ENCODE data around the gene TULP1.
A peak's percentile ranks its signal among the peaks of the same experiment; 100 is the strongest.

Gene TULP1

DNA sequence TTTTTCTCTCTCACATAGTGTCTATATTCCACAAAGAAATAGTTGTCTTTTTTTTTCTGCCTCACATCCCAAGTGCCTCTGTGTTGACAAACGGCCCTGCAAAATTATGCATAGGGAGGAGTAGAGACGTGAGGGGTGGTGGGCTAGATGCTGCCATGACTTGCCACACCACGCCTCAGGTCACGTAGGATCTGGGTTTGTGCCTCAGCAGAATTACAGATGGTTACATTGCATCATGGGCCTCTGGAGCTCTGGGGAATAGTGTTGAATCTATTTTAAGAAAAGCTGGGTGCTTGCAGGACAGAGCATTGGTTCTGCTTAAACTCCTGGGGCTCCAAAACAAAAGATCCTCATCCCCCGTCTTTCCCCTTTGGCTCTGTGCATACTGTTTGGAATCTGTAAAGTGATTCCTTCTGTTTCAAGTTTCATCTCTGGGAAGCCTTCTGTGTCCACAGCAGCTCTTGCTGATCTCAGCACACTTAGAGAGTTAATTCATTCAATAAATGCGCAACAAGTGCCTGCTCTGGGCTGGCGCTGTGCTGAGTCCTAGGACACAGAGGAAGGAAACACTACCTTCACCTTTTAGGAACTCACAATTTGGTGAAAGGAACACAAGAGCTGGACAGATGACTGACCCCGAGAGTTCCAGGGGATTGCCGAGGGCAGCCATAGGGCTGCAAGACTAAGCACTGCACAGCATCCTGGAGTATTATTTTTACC, 58.1 kb downstream of the TULP1 start:
- no peak for DNase-seq

DNA sequence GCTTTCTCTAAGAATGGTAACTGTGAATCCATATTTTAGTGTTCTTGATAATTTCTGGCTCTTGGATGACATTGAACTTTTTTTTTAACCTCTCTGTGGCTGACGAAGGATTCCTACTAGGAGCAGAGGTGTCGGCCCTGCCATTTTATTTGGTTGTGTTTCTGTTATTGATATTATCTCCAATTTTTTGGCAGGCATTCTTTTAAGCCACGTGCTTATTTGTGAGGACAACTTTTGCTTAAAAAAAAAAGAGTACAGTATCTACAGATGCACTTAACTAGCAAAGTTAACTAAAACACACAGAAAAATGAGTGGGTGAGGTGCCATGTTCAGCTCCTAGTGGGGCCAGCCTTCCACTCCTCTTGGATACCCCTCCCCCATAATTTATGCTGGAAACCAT, 59.5 kb downstream of the TULP1 start:
- DNase-seq: no peak

DNA sequence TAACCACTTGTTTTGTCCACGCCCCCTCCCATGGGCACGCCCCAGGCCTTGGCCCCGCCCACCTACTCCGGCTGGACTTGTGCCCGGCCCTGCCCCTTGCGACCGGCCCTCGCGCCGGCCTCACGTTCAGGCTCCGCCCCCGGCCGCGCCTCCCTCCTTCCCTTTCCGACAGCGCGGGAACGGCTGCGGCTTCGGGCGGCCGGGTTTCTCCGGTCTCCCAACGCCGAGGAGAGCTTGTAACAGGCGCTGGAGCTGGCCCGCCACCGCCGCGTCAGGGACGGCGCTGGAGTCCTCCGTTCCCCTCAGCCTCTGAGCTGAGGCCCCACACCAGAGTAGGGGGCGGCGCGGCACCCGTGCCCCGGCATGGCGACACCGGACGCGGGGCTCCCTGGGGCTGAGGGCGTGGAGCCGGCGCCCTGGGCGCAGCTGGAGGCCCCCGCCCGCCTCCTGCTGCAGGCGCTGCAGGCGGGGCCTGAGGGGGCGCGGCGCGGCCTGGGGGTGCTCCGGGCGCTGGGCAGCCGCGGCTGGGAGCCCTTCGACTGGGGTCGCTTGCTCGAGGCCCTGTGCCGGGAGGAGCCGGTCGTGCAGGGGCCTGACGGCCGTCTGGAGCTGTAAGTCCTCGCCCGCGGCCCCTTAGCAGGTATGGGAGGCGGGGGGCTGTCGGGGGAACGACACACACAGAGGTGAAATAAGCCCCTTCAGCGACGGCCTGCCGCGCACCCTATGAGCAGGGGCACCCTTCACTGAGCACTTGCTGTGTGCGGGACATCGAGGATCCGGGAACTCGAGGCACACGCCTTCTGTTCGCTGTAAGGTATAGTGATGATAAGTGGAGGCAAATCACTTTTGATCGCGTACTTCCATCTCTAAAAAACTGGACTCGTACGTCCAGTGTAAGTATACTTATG, 60.3 kb downstream of the TULP1 start, which contains the start of gene FANCE:
Gene FANCE (plus strand): TSS at position 156 of the 908 bp plus-strand sequence. CDS start 208 bp downstream, at position 364.
- DNase-seq: peak; percentile 88

DNA sequence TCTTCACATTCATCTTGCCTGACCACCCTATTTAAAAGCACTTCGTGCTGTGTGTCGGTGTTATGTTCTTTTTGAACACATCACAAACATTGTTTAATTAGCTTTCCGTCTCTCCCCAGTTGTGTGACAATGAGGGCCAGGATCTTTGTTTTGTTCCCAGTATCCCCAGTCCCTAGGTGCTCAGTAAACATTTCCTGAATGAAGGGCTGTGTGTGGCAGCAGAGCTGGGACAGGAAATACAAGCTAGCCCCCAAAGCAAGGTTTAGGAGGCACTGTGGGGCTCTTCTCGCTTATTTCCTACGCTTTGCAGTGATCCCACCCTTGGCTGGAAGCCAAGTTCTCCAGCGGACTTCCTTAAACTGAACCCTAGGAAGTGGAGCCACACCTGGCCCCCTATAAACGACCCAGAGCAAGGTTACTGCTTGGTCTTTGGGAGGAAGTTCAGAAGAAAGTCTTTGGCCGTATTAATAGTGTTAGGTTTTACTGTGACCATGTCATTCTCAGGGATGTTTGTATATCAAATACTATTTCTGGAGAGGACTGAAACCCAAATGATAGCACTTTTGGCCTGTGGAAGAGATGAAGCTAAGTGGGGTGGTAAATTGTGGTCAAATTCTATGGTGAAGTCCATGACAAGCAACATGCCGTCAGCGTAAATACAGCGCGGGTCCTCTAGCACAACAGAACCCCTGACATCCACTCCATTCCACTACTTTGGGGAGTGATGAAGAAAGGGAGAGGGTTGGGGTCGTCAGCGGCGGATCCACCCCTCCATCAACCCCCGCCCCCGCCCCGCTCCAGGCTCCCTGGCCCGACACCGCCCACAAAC, 61.1 kb downstream of the TULP1 start:
- no peak for DNase-seq

DNA sequence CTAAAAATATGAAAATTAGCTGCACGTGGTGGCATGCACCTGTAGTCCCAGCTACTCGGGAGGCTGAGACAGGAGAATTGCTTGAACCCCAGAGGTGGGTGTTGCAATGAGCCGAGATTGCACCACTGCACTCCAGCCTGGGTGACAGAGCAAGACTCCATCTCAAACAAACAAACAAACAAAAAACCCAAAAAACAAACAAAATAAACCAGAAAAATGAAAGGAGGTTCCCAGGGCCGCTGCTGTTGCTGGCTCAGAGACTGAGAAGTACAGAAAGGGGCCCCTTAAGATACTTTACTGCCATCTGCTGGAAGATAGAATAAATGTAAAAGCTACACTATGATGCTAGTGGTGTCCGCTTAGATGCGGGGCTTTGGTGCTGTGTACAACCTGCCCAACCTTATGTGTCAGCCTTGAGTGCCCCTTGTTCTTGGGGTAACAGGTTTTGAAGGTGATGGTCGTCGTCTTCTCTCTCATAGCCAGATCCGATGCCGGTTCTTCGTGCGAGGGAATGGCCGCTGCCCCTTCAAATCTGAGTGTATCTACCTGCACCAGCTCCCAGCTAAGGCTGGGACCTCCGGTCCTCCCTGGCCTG, 63.3 kb downstream of the TULP1 start:
- peak; percentile 78 for DNase-seq

DNA sequence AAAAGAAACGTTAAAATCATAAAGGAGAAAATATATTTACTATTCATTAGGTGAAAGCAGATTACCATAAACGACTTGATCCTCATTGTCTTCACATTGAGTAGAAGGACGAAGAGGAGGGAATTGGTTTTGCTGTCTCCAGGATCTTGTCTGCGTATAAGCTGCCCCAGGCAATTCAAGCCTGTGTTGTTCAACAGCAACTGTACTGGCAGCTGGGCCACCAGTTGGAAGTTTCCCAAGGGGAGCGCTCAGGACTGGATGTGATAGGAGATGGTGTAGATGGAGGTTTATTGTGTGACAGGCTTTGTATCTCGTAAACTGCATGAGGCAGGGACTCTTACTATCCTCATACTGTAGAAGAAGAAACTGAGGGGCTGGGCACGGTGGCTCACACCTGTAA, 64.5 kb downstream of the TULP1 start:
- DNase-seq: no peak

All from CD4-positive, alpha-beta T cell treated with Interleukin-4 for 4 hours (primary cell).